ENCODE results near the gene FAM120AOS. TPM values are rescaled to one million over a fixed set of nuclear protein-coding genes. Genes with fewer than 3 reads are reported as not detected.
"Not testable (repeated sequence)": the region's sequence is repeated elsewhere in the genome, so short reads cannot be mapped to it uniquely, and the experiment has no call there.

FAM120AOS gene
- polyA plus RNA-seq, 5 donors, result 52.5 to 62.8 (median 58.4) TPM

- no peak for DNase-seq
Measured at GRCh38 chr9:93440896-93441580, 12.3 kb downstream of the FAM120AOS start.

GRCh38 chr9:93439301-93439700, 14.1 kb downstream of the FAM120AOS start:
- DNase-seq, result not testable (repeated sequence)

GRCh38 chr9:93437996-93438395, 15.4 kb downstream of the FAM120AOS start:
- DNase-seq, result no peak

GRCh38 chr9:93436655-93437407, 16.6 kb downstream of the FAM120AOS start:
- no peak for DNase-seq

- DNase-seq, result no peak
Measured at GRCh38 chr9:93436218-93436617, 17.2 kb downstream of the FAM120AOS start.

- DNase-seq, result no peak
Measured at GRCh38 chr9:93435386-93435785, 18.0 kb downstream of the FAM120AOS start.

GRCh38 chr9:93434056-93434455, 19.3 kb downstream of the FAM120AOS start:
- DNase-seq, result no peak

GRCh38 chr9:93432964-93433363, 20.4 kb downstream of the FAM120AOS start:
- no peak for DNase-seq

- DNase-seq, result no peak
Measured at GRCh38 chr9:93431539-93432105, 21.8 kb downstream of the FAM120AOS start.

- no peak for DNase-seq
Measured at GRCh38 chr9:93427655-93428379, 25.6 kb downstream of the FAM120AOS start.

- DNase-seq, result no peak
Measured at GRCh38 chr9:93422977-93423616, 30.3 kb downstream of the FAM120AOS start.

GRCh38 chr9:93419023-93419422, 34.4 kb downstream of the FAM120AOS start:
- DNase-seq, result no peak

GRCh38 chr9:93417538-93417937, 35.8 kb downstream of the FAM120AOS start:
- no peak for DNase-seq

- no peak for DNase-seq
Measured at GRCh38 chr9:93416530-93417235, 36.7 kb downstream of the FAM120AOS start.

GRCh38 chr9:93415176-93415690, 38.1 kb downstream of the FAM120AOS start:
- no peak for DNase-seq

GRCh38 chr9:93413530-93413929, 39.9 kb downstream of the FAM120AOS start:
- DNase-seq, result no peak

GRCh38 chr9:93406371-93406770, 47.0 kb downstream of the FAM120AOS start:
- no peak for DNase-seq

- DNase-seq, result no peak
Measured at GRCh38 chr9:93398471-93398870, 54.9 kb downstream of the FAM120AOS start.

- peak in 1 of 2 donors; percentile 14 for DNase-seq
Measured at GRCh38 chr9:93397661-93398373, 55.6 kb downstream of the FAM120AOS start.
